Duodenal mucosa (tissue), 2 donors: ENCODE measurements around the gene STYK1.
A peak's percentile ranks its signal among the peaks of the same experiment; 100 is the strongest.

Experiments used
- H3K27ac ChIP-seq: one replicate; pipeline ENCODE4 v1.7.0; 2013; ENCODE audit warnings: low read depth, low read length
- H3K27me3 ChIP-seq, 2 donors: one replicate each; pipeline ENCODE4 v1.7.0; 2013; ENCODE audit warnings: low read length in 2 of 2, control low read depth in 1 of 2; ENCODE audit not compliant: insufficient read depth in 2 of 2, control insufficient read depth in 1 of 2
- H3K36me3 ChIP-seq, 2 donors: one replicate each; pipeline ENCODE4 v1.7.0; 2013; ENCODE audit warnings: low read length in 2 of 2, control low read depth in 1 of 2; ENCODE audit not compliant: insufficient read depth in 2 of 2, control insufficient read depth in 1 of 2
- H3K4me1 ChIP-seq, 2 donors: one replicate each; pipeline ENCODE4 v1.7.0; 2013; ENCODE audit warnings: low read length in 2 of 2, control low read depth in 1 of 2; ENCODE audit not compliant: insufficient read depth in 2 of 2, control insufficient read depth in 1 of 2
- H3K4me3 ChIP-seq, 2 donors: one replicate each; pipeline ENCODE4 v1.7.0; 2013; ENCODE audit warnings: low read length in 2 of 2, low read depth in 1 of 2
- H3K9ac ChIP-seq, 2 donors: one replicate each; pipeline ENCODE4 v1.7.0; 2013; ENCODE audit warnings: low read length in 2 of 2, low read depth in 1 of 2
- H3K9me3 ChIP-seq, 2 donors: one replicate each; pipeline ENCODE4 v1.7.0; 2013; ENCODE audit warnings: low read length in 2 of 2, control low read depth in 1 of 2; ENCODE audit not compliant: control insufficient read depth in 1 of 2

Gene STYK1

DNA sequence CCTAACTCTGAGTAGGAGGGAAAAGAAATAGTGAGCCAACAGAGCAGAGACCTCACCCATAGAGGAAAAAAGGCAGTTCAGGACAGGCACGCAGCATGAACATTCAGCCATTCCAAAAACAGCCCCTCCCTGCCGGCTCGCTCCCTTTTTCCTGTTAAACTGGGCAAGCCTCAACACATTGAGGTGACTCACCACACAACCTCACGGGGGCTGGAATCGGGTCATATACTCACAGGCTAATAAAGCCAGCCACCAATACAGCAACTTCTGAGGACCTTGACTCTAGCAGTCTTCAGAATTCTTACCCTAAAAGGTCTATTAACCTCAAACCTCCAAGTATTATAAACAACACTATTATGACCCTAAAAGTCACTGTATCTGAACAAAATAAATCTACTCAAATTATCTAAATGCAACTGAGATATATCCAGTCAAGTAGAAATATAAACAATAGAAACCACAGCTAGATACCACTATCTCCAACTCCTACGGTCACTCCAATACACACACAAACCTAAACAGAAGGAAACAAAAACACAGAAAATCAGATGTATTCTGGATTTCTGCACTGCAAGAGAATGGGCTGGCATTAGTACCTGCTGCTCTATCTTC is 43.0 kb upstream of the STYK1 start:
- Histone ChIP-seq H3K9me3 (no peaks in the 10 kb centered on the region), H3K27me3 (no peaks in the 10 kb centered on the region), H3K4me1 (peaks cover 13 to 36% of the 10 kb centered on the region in 2 donors), H3K36me3 (peaks cover 17 to 24% of the 10 kb centered on the region in 2 donors), H3K27ac (peak overlapping the region; percentile 47), H3K9ac (peak overlapping the region in 1 of 2 donors; percentile 3), H3K4me3 (no peak overlapping the region)

- Histone ChIP-seq H3K27ac (peak overlapping the region; percentile 47), H3K4me1 (peaks cover 11 to 31% of the 10 kb centered on the region in 2 donors), H3K4me3 (no peak overlapping the region)
These were observed 42.4 kb upstream of the STYK1 start for GRCh38 chr12:10716277-10716676.

DNA sequence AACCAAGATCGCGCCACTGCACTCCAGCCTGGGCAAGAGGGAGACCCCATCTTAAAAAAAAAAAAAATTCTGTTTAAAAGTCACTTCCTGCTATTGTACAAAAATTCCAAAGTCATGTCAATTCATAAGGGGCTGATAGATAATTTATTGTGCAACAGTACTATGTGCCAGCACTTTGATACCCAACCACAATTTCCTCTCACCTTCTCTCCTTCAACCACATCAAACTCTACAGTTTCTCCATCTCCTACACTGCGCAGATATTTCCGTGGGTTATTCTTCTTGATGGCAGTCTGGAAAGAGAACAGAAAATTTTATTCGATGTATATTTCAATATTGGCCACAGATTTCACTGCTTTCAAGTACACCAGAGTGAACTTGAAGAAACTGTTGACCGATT is 41.6 kb upstream of the STYK1 start:
- Histone ChIP-seq H3K27ac (no peak overlapping the region), H3K4me3 (no peak overlapping the region), H3K9me3 (no peaks in the 10 kb centered on the region), H3K4me1 (peaks cover 7 to 23% of the 10 kb centered on the region in 2 donors), H3K9ac (no peak overlapping the region), H3K27me3 (no peaks in the 10 kb centered on the region), H3K36me3 (peaks cover 18 to 24% of the 10 kb centered on the region in 2 donors)

More at GRCh38 chr12:10716277-10716676, 42.4 kb upstream of the STYK1 start:
- H3K9me3 ChIP-seq = no peaks in the 10 kb centered on the region
- H3K36me3 ChIP-seq = peaks cover 17 to 24% of the 10 kb centered on the region in 2 donors
- H3K27me3 ChIP-seq = no peaks in the 10 kb centered on the region
- H3K9ac ChIP-seq = no peak overlapping the region

GRCh38 chr12:10709808-10710207 is 36.0 kb upstream of the STYK1 start:
- Histone ChIP-seq H3K4me3 (no peak overlapping the region), H3K9ac (no peak overlapping the region), H3K4me1 (no peaks in the 10 kb centered on the region), H3K27me3 (no peaks in the 10 kb centered on the region), H3K9me3 (no peaks in the 10 kb centered on the region), H3K27ac (no peak overlapping the region), H3K36me3 (peaks cover 48 to 60% of the 10 kb centered on the region in 2 donors)

- Histone ChIP-seq H3K9ac (no peak overlapping the region), H3K4me3 (no peak overlapping the region), H3K27ac (no peak overlapping the region), H3K27me3 (no peaks in the 10 kb centered on the region), H3K36me3 (peaks cover 46 to 56% of the 10 kb centered on the region in 2 donors), H3K4me1 (no peaks in the 10 kb centered on the region), H3K9me3 (no peaks in the 10 kb centered on the region)
These were observed 35.0 kb upstream of the STYK1 start for GRCh38 chr12:10708862-10709261.

- Histone ChIP-seq H3K27ac (no peak overlapping the region), H3K4me3 (no peak overlapping the region), H3K27me3 (no peaks in the 10 kb centered on the region), H3K9me3 (no peaks in the 10 kb centered on the region), H3K4me1 (no peaks in the 10 kb centered on the region), H3K36me3 (peaks cover 42 to 61% of the 10 kb centered on the region in 2 donors), H3K9ac (no peak overlapping the region)
These were observed 31.8 kb upstream of the STYK1 start for GRCh38 chr12:10705655-10706054.

- no peak overlapping the region for H3K27ac ChIP-seq
- H3K9ac ChIP-seq = no peak overlapping the region
- H3K27me3 ChIP-seq = no peaks in the 10 kb centered on the region
- H3K36me3 ChIP-seq = peaks cover 32 to 55% of the 10 kb centered on the region in 2 donors
- H3K9me3 ChIP-seq = no peaks in the 10 kb centered on the region
- no peak overlapping the region for H3K4me3 ChIP-seq
- H3K4me1 ChIP-seq = no peaks in the 10 kb centered on the region
These were observed 28.0 kb upstream of the STYK1 start for GRCh38 chr12:10701843-10702242.

DNA sequence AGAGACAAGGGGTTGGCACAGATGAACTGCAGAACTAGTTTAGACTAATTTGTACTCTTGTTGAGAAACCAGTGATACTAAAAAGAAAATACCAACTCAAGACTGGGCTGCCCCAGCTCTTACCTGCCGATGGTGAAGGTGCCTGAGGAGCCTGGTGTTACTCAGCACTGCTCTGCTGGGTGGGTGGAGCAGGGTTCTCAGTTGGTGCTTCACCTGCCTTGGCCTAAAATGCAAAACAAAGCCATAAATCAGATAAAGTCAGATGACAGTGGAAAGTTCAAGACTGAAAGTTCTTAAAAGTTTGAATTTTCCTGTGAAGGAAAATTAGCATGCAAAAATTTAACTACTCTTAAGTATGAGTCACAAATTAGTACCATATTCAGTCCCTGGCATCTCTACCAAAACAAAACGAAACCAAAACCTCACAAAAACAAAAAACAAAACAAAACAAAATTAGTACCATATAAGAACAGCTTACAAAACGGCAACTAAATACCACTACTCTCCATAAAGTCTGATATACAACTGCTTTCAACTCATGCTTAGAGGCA is 27.4 kb upstream of the STYK1 start:
- H3K4me1 ChIP-seq = no peaks in the 10 kb centered on the region
- H3K27ac ChIP-seq = no peak overlapping the region
- peaks cover 28 to 51% of the 10 kb centered on the region in 2 donors for H3K36me3 ChIP-seq
- no peak overlapping the region for H3K4me3 ChIP-seq
- no peaks in the 10 kb centered on the region for H3K27me3 ChIP-seq
- H3K9ac ChIP-seq = no peak overlapping the region
- H3K9me3 ChIP-seq = no peaks in the 10 kb centered on the region

- Histone ChIP-seq H3K4me1 (no peaks in the 10 kb centered on the region), H3K27ac (no peak overlapping the region), H3K9ac (no peak overlapping the region), H3K9me3 (no peaks in the 10 kb centered on the region), H3K36me3 (peaks cover 23 to 45% of the 10 kb centered on the region in 2 donors), H3K4me3 (no peak overlapping the region), H3K27me3 (no peaks in the 10 kb centered on the region)
These were observed 26.7 kb upstream of the STYK1 start for GRCh38 chr12:10700581-10700980.

- H3K4me3 ChIP-seq = no peak overlapping the region
- H3K4me1 ChIP-seq = no peaks in the 10 kb centered on the region
- H3K36me3 ChIP-seq = peaks cover 20 to 29% of the 10 kb centered on the region in 2 donors
- no peaks in the 10 kb centered on the region for H3K9me3 ChIP-seq
- no peaks in the 10 kb centered on the region for H3K27me3 ChIP-seq
- no peak overlapping the region for H3K9ac ChIP-seq
- no peak overlapping the region for H3K27ac ChIP-seq
These were observed 24.0 kb upstream of the STYK1 start for GRCh38 chr12:10697862-10698261.
